WTC11 (cell line): ENCODE results near the gene GPR82. TPM values are rescaled to one million over a fixed set of nuclear protein-coding genes. Genes with fewer than 3 reads are reported as not detected.

Experiments used
- ATAC-seq: fragments of 200-7000 bp; cut with Tn5 transposase; 2 replicates; pipeline ENCODE4 v1.10.0; 2021; ENCODE audit warnings: mild to moderate bottlenecking, moderate library complexity
- CTCF ChIA-PET: fragments of 300-600 bp; sonication (Branson Sonifier 250); formaldehyde crosslinking; loops from one replicate; lab custom pipeline; 2021; ENCODE audit warnings: antibody characterized with exemption; lab: Charles Lee
- POLR2A ChIA-PET: fragments of 350-600 bp; sonication (Branson Sonifier 250); formaldehyde crosslinking; loops from one replicate; lab custom pipeline; 2021; ENCODE audit warnings: antibody characterized with exemption; lab: Charles Lee
- DNase-seq: peaks from one replicate; pipeline ENCODE4 v3.0.0; 2021; ENCODE audit warnings: low spot score
- H3K27ac Mint-ChIP-seq: 2 replicates; pipeline ENCODE4 v1.8.0; 2021; ENCODE audit warnings: mixed read lengths
- H3K27me3 Mint-ChIP-seq: 2 replicates; pipeline ENCODE4 v1.8.0; 2021; ENCODE audit warnings: low read depth, mild to moderate bottlenecking, moderate library complexity, mixed read lengths
- H3K36me3 Mint-ChIP-seq: 2 replicates; pipeline ENCODE4 v1.8.0; 2021; ENCODE audit warnings: mixed read lengths
- H3K4me1 Mint-ChIP-seq: 2 replicates; pipeline ENCODE4 v1.8.0; 2022; ENCODE audit warnings: mixed read lengths
- H3K4me3 Mint-ChIP-seq: 2 replicates; pipeline ENCODE4 v1.8.0; 2021; ENCODE audit warnings: mild to moderate bottlenecking, moderate library complexity, mixed read lengths
- H3K9me3 Mint-ChIP-seq: 2 replicates; pipeline ENCODE4 v1.8.0; 2021; ENCODE audit warnings: mixed read lengths
- EMX1 ChIP-seq: fragments of 250-450 bp; sonication (Bioruptor Pico); IDR thresholded peaks from 2 replicates; pipeline ENCODE4 v1.8.0; 2021; ENCODE audit warnings: mild to moderate bottlenecking
- ESRRA ChIP-seq: sonication (generic); formaldehyde crosslinking; IDR thresholded peaks from 2 replicates; pipeline ENCODE4 v1.8.1; 2022; ENCODE audit warnings: mild to moderate bottlenecking, missing genetic modification reagents, borderline replicate concordance
- GRHL2 ChIP-seq: fragments of 250-450 bp; sonication (Bioruptor Pico); IDR thresholded peaks from 2 replicates; pipeline ENCODE4 v1.8.0; 2022; ENCODE audit warnings: mild to moderate bottlenecking, moderate library complexity; ENCODE audit not compliant: insufficient replicate concordance, severe bottlenecking
- GTF2I ChIP-seq: fragments of 250-450 bp; sonication (Bioruptor Pico); conservative IDR thresholded peaks from 2 replicates; pipeline ENCODE4 v1.4.0; 2021; ENCODE audit warnings: mild to moderate bottlenecking
- IRF2 ChIP-seq: sonication (generic); formaldehyde crosslinking; IDR thresholded peaks from 2 replicates; pipeline ENCODE4 v1.8.0; 2022; ENCODE audit warnings: low read depth, missing genetic modification reagents, borderline replicate concordance
- MYBL2 ChIP-seq: sonication (generic); formaldehyde crosslinking; IDR thresholded peaks from 2 replicates; pipeline ENCODE4 v1.8.1; 2023; ENCODE audit warnings: mild to moderate bottlenecking, moderate library complexity, missing genetic modification reagents
- NR3C1 ChIP-seq: sonication (generic); formaldehyde crosslinking; conservative IDR thresholded peaks from 2 replicates; pipeline ENCODE4 v1.8.1; 2023; ENCODE audit warnings: low read depth, mild to moderate bottlenecking, missing genetic modification reagents
- RELA ChIP-seq: sonication (generic); formaldehyde crosslinking; IDR thresholded peaks from 2 replicates; pipeline ENCODE4 v1.8.1; 2022; ENCODE audit warnings: missing genetic modification reagents, mild to moderate bottlenecking, borderline replicate concordance
- ZNF121 ChIP-seq: sonication (generic); formaldehyde crosslinking; IDR thresholded peaks from 2 replicates; pipeline ENCODE4 v1.8.0; 2023; ENCODE audit warnings: missing genetic modification reagents
- total RNA-seq: library from RNA; stranded (reverse); gene quantifications from 3 replicates; pipeline ENCODE4 v1.2.3, GENCODE V29; 2021
- TF ChIP-seq, protein P1 (sequence below): sonication (generic); formaldehyde crosslinking; IDR thresholded peaks from 2 replicates; pipeline ENCODE4 v1.8.1; 2023; ENCODE audit warnings: mild to moderate bottlenecking, missing genetic modification reagents
- TF ChIP-seq, protein P2 (sequence below): sonication (generic); formaldehyde crosslinking; IDR thresholded peaks from 2 replicates; pipeline ENCODE4 v1.8.0; 2022; ENCODE audit warnings: missing genetic modification reagents
- TF ChIP-seq, protein P3 (sequence below): fragments of 250-450 bp; sonication (Bioruptor Pico); IDR thresholded peaks from 2 replicates; pipeline ENCODE4 v1.9.0; 2021; ENCODE audit warnings: mild to moderate bottlenecking
- TF ChIP-seq, protein P4 (sequence below): fragments of 250-450 bp; sonication (Bioruptor Pico); IDR thresholded peaks from 2 replicates; pipeline ENCODE4 v1.9.0; 2021; ENCODE audit warnings: mild to moderate bottlenecking, borderline replicate concordance
- TF ChIP-seq, protein P5 (sequence below): sonication (generic); formaldehyde crosslinking; IDR thresholded peaks from 2 replicates; pipeline ENCODE4 v1.8.0; 2023; ENCODE audit warnings: missing genetic modification reagents, mild to moderate bottlenecking, borderline replicate concordance
- TF ChIP-seq, protein P6 (sequence below): sonication (generic); formaldehyde crosslinking; IDR thresholded peaks from 2 replicates; pipeline ENCODE4 v1.8.0; 2022; ENCODE audit warnings: mild to moderate bottlenecking, missing genetic modification reagents

The GPR82 gene
- total RNA-seq, 1 experiment from 2014 or later: not detected

DNA sequence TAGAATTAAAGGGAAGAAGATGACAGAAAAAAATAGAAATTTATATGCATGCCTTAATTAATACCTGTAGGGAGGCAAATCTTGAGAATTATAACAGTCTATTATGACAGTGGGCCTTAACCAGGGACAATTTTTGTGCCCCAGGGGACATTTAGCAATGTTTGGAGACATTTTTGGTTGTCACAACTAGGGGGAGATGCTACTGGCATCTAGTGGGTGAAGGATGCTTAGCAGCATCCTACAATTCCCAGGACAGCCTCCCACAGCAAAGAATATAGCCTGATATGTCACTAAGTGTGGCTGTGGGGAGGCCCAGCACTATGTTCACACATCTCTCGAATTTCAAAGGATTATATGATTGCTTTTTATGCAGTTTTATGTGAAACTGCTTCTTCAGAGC lies 10.5 kb downstream of the GPR82 start (continued):
- TF ChIP-seq, protein P1, sequence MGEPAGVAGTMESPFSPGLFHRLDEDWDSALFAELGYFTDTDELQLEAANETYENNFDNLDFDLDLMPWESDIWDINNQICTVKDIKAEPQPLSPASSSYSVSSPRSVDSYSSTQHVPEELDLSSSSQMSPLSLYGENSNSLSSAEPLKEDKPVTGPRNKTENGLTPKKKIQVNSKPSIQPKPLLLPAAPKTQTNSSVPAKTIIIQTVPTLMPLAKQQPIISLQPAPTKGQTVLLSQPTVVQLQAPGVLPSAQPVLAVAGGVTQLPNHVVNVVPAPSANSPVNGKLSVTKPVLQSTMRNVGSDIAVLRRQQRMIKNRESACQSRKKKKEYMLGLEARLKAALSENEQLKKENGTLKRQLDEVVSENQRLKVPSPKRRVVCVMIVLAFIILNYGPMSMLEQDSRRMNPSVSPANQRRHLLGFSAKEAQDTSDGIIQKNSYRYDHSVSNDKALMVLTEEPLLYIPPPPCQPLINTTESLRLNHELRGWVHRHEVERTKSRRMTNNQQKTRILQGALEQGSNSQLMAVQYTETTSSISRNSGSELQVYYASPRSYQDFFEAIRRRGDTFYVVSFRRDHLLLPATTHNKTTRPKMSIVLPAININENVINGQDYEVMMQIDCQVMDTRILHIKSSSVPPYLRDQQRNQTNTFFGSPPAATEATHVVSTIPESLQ (CRISPR knock-in tag): no peak
- TF ChIP-seq GRHL2 (CRISPR knock-in tag) (no peak), EMX1 (CRISPR knock-in tag) (no peak), ESRRA (no peak), GTF2I (CRISPR knock-in tag) (no peak), IRF2 (no peak), MYBL2 (no peak)
- TF ChIP-seq, protein P2, sequence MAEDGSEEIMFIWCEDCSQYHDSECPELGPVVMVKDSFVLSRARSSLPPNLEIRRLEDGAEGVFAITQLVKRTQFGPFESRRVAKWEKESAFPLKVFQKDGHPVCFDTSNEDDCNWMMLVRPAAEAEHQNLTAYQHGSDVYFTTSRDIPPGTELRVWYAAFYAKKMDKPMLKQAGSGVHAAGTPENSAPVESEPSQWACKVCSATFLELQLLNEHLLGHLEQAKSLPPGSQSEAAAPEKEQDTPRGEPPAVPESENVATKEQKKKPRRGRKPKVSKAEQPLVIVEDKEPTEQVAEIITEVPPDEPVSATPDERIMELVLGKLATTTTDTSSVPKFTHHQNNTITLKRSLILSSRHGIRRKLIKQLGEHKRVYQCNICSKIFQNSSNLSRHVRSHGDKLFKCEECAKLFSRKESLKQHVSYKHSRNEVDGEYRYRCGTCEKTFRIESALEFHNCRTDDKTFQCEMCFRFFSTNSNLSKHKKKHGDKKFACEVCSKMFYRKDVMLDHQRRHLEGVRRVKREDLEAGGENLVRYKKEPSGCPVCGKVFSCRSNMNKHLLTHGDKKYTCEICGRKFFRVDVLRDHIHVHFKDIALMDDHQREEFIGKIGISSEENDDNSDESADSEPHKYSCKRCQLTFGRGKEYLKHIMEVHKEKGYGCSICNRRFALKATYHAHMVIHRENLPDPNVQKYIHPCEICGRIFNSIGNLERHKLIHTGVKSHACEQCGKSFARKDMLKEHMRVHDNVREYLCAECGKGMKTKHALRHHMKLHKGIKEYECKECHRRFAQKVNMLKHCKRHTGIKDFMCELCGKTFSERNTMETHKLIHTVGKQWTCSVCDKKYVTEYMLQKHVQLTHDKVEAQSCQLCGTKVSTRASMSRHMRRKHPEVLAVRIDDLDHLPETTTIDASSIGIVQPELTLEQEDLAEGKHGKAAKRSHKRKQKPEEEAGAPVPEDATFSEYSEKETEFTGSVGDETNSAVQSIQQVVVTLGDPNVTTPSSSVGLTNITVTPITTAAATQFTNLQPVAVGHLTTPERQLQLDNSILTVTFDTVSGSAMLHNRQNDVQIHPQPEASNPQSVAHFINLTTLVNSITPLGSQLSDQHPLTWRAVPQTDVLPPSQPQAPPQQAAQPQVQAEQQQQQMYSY (CRISPR knock-in tag): no peak
- TF ChIP-seq, protein P3, sequence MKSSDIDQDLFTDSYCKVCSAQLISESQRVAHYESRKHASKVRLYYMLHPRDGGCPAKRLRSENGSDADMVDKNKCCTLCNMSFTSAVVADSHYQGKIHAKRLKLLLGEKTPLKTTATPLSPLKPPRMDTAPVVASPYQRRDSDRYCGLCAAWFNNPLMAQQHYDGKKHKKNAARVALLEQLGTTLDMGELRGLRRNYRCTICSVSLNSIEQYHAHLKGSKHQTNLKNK (CRISPR knock-in tag): no peak
- TF ChIP-seq, protein P4, sequence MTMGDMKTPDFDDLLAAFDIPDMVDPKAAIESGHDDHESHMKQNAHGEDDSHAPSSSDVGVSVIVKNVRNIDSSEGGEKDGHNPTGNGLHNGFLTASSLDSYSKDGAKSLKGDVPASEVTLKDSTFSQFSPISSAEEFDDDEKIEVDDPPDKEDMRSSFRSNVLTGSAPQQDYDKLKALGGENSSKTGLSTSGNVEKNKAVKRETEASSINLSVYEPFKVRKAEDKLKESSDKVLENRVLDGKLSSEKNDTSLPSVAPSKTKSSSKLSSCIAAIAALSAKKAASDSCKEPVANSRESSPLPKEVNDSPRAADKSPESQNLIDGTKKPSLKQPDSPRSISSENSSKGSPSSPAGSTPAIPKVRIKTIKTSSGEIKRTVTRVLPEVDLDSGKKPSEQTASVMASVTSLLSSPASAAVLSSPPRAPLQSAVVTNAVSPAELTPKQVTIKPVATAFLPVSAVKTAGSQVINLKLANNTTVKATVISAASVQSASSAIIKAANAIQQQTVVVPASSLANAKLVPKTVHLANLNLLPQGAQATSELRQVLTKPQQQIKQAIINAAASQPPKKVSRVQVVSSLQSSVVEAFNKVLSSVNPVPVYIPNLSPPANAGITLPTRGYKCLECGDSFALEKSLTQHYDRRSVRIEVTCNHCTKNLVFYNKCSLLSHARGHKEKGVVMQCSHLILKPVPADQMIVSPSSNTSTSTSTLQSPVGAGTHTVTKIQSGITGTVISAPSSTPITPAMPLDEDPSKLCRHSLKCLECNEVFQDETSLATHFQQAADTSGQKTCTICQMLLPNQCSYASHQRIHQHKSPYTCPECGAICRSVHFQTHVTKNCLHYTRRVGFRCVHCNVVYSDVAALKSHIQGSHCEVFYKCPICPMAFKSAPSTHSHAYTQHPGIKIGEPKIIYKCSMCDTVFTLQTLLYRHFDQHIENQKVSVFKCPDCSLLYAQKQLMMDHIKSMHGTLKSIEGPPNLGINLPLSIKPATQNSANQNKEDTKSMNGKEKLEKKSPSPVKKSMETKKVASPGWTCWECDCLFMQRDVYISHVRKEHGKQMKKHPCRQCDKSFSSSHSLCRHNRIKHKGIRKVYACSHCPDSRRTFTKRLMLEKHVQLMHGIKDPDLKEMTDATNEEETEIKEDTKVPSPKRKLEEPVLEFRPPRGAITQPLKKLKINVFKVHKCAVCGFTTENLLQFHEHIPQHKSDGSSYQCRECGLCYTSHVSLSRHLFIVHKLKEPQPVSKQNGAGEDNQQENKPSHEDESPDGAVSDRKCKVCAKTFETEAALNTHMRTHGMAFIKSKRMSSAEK (CRISPR knock-in tag): no peak

DNA sequence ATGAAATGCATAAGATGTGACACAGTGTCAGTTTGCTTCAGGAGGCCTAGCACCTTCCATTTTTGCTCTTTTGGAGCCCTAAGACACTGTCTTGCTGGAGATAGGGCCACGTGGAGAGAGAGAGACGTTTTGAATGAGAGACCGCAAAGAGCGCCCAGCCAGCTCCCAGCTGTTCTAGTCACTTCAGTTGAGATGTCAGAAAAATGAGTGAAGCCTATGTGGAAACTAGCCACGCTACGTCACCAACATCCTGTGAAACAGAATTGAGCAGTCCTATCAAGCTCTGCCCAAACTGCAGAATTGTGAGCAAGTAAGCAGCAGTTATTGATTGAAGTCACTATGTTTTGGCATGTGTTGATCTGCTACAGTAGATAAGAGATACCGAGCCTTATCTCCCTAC lies 13.1 kb downstream of the GPR82 start:
- no peaks in the 10 kb centered on the region for H3K36me3 Mint-ChIP-seq
- H3K27ac Mint-ChIP-seq: no peak overlapping the region; the same call in 1 of the 2 replicates
- no peaks in the 10 kb centered on the region for H3K27me3 Mint-ChIP-seq
- peaks cover 29% of the 10 kb centered on the region for H3K4me1 Mint-ChIP-seq
- H3K4me3 Mint-ChIP-seq: no peak overlapping the region
- DNase-seq: no peak
- ATAC-seq: no peak
- ChIA-PET CTCF (no interaction called here), POLR2A (no interaction called here)
- no peaks in the 10 kb centered on the region for H3K9me3 Mint-ChIP-seq
- TF ChIP-seq RELA (CRISPR knock-in tag) (no peak), ZNF121 (CRISPR knock-in tag) (no peak), NR3C1 (CRISPR knock-in tag) (no peak)
- TF ChIP-seq, protein P2 (CRISPR knock-in tag): no peak
- TF ChIP-seq, protein P5, sequence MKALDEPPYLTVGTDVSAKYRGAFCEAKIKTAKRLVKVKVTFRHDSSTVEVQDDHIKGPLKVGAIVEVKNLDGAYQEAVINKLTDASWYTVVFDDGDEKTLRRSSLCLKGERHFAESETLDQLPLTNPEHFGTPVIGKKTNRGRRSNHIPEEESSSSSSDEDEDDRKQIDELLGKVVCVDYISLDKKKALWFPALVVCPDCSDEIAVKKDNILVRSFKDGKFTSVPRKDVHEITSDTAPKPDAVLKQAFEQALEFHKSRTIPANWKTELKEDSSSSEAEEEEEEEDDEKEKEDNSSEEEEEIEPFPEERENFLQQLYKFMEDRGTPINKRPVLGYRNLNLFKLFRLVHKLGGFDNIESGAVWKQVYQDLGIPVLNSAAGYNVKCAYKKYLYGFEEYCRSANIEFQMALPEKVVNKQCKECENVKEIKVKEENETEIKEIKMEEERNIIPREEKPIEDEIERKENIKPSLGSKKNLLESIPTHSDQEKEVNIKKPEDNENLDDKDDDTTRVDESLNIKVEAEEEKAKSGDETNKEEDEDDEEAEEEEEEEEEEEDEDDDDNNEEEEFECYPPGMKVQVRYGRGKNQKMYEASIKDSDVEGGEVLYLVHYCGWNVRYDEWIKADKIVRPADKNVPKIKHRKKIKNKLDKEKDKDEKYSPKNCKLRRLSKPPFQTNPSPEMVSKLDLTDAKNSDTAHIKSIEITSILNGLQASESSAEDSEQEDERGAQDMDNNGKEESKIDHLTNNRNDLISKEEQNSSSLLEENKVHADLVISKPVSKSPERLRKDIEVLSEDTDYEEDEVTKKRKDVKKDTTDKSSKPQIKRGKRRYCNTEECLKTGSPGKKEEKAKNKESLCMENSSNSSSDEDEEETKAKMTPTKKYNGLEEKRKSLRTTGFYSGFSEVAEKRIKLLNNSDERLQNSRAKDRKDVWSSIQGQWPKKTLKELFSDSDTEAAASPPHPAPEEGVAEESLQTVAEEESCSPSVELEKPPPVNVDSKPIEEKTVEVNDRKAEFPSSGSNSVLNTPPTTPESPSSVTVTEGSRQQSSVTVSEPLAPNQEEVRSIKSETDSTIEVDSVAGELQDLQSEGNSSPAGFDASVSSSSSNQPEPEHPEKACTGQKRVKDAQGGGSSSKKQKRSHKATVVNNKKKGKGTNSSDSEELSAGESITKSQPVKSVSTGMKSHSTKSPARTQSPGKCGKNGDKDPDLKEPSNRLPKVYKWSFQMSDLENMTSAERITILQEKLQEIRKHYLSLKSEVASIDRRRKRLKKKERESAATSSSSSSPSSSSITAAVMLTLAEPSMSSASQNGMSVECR (CRISPR knock-in tag): no peak
- TF ChIP-seq, protein P6, sequence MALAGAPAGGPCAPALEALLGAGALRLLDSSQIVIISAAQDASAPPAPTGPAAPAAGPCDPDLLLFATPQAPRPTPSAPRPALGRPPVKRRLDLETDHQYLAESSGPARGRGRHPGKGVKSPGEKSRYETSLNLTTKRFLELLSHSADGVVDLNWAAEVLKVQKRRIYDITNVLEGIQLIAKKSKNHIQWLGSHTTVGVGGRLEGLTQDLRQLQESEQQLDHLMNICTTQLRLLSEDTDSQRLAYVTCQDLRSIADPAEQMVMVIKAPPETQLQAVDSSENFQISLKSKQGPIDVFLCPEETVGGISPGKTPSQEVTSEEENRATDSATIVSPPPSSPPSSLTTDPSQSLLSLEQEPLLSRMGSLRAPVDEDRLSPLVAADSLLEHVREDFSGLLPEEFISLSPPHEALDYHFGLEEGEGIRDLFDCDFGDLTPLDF: no peak
